ENCODE measurements around the gene PMF1. TPM values are rescaled to one million over a fixed set of nuclear protein-coding genes. Genes with fewer than 3 reads are reported as not detected.

PMF1 gene
- total and polyA plus RNA-seq, 2 of the 13 experiments (the other 11 are each of a cell fraction or from before 2014, with no cell fraction given) = 72.5 to 89.0 TPM

- TF ChIP-seq ZNF607 (CRISPR knock-in tag; IDR thresholded peaks at IDR 0.05; ENCODE audit: borderline replicate concordance) (no peak), TEF (CRISPR knock-in tag; IDR thresholded peaks at IDR 0.05) (no peak), HCFC1 (IDR thresholded peaks at IDR 0.05; ENCODE audit: low read depth, low read length) (no peak), SIN3B (IDR thresholded peaks at IDR 0.05; ENCODE audit: low read length) (no peak), ZFP41 (CRISPR knock-in tag; IDR thresholded peaks at IDR 0.05; ENCODE audit: borderline replicate concordance) (no peak), HNF1B (CRISPR knock-in tag; IDR thresholded peaks at IDR 0.05) (no peak), PLRG1 (conservative IDR thresholded peaks at IDR 0.05) (no peak), KAT8 (CRISPR knock-in tag; IDR thresholded peaks at IDR 0.05) (no peak), NRL (CRISPR knock-in tag; IDR thresholded peaks at IDR 0.05; ENCODE audit: borderline replicate concordance) (no peak), HINFP (CRISPR knock-in tag; IDR thresholded peaks at IDR 0.05; ENCODE audit: low read depth) (no peak), ZFP62 (CRISPR knock-in tag; IDR thresholded peaks at IDR 0.05) (no peak), ZNF10 (CRISPR knock-in tag; IDR thresholded peaks at IDR 0.05; ENCODE audit: borderline replicate concordance, low read depth) (no peak), MZF1 (CRISPR knock-in tag; IDR thresholded peaks at IDR 0.05; ENCODE audit: borderline replicate concordance) (no peak), JARID2 (CRISPR knock-in tag; IDR thresholded peaks at IDR 0.05; ENCODE audit: insufficient replicate concordance) (no peak), ZNF281 (CRISPR knock-in tag; IDR thresholded peaks at IDR 0.05; ENCODE audit: borderline replicate concordance) (no peak), ZNF501 (CRISPR knock-in tag; IDR thresholded peaks at IDR 0.05) (no peak), FUBP1 (CRISPR knock-in tag; IDR thresholded peaks at IDR 0.05; ENCODE audit: borderline replicate concordance) (no peak), STAG1 (CRISPR knock-in tag; IDR thresholded peaks at IDR 0.05) (0 out of 2 replicates have a peak, but pooled peaks have one; percentile 9), ETV6 (CRISPR knock-in tag; conservative IDR thresholded peaks at IDR 0.05) (no peak), TOE1 (CRISPR knock-in tag; IDR thresholded peaks at IDR 0.05) (no peak), PAF1 (CRISPR knock-in tag; IDR thresholded peaks at IDR 0.05) (0 out of 2 replicates have a peak, but pooled peaks have one; percentile 13)
Measured at GRCh38 chr1:156247460-156248322, 34.9 kb downstream of the PMF1 start, which contains the start of gene PAQR6 (continued).

Data from HepG2 (cell line).